Skeletal muscle tissue (tissue), 4 donors: ENCODE results near the gene CHST11. TPM values are rescaled to one million over a fixed set of nuclear protein-coding genes. Genes with fewer than 3 reads are reported as not detected.

Source experiments
- H3K27ac ChIP-seq: one replicate; pipeline ENCODE4 v1.7.0; 2013; ENCODE audit warnings: mild to moderate bottlenecking, low read depth, low read length, inconsistent platforms
- H3K27me3 ChIP-seq, 3 donors: one replicate each; pipeline ENCODE4 v1.7.0; 2013; ENCODE audit warnings: low read length in 3 of 3; ENCODE audit not compliant: control insufficient read depth in 3 of 3, insufficient read depth in 3 of 3
- H3K36me3 ChIP-seq, 3 donors: one replicate each; pipeline ENCODE4 v1.7.0; 2013; ENCODE audit warnings: low read length in 3 of 3; ENCODE audit not compliant: control insufficient read depth in 3 of 3, insufficient read depth in 3 of 3
- H3K4me1 ChIP-seq, 3 donors: one replicate each; pipeline ENCODE4 v1.7.0; 2013; ENCODE audit warnings: low read length in 3 of 3, mild to moderate bottlenecking in 3 of 3; ENCODE audit not compliant: control insufficient read depth in 3 of 3, insufficient read depth in 3 of 3
- H3K4me3 ChIP-seq, 3 donors: one replicate each; pipeline ENCODE4 v1.7.0; 2013; ENCODE audit warnings: low read length in 3 of 3
- H3K9ac ChIP-seq, 3 donors: one replicate each; pipeline ENCODE4 v1.7.0; 2013; ENCODE audit warnings: low read length in 3 of 3, mild to moderate bottlenecking in 3 of 3, moderate library complexity in 2 of 3, low read depth in 1 of 3
- H3K9me3 ChIP-seq, 3 donors: one replicate each; pipeline ENCODE4 v1.7.0; 2013; ENCODE audit warnings: low read length in 3 of 3; ENCODE audit not compliant: control insufficient read depth in 3 of 3
- total RNA-seq: library from RNA; depleted of rRNA; stranded (reverse); fragments of >200 nt; gene quantifications from one replicate; pipeline ENCODE4 v1.2.3, GENCODE V29; 2014
- donor health status: Osteomylitis.

CHST11 gene
- total RNA-seq, 1 donor from 2014 or later: 2.1 TPM

- Histone ChIP-seq H3K36me3 (no peaks in the 10 kb centered on the region), H3K27ac (no peak overlapping the region), H3K4me3 (no peak overlapping the region), H3K9ac (no peak overlapping the region), H3K9me3 (no peaks in the 10 kb centered on the region), H3K4me1 (peaks cover 0 to 3% (median 0%) of the 10 kb centered on the region in 3 donors), H3K27me3 (no peaks in the 10 kb centered on the region)
These were observed 161.9 kb downstream of the CHST11 start for GRCh38 chr12:104618691-104619090.

- H3K4me3 ChIP-seq: no peak overlapping the region
- no peak overlapping the region for H3K9ac ChIP-seq
- H3K4me1 ChIP-seq: peaks cover 0 to 3% (median 0%) of the 10 kb centered on the region in 3 donors
- no peaks in the 10 kb centered on the region for H3K27me3 ChIP-seq
- H3K27ac ChIP-seq: no peak overlapping the region
- no peaks in the 10 kb centered on the region for H3K9me3 ChIP-seq
- no peaks in the 10 kb centered on the region for H3K36me3 ChIP-seq
These were observed 162.6 kb downstream of the CHST11 start for GRCh38 chr12:104619305-104619704.

GRCh38 chr12:104620837-104621531 lies 164.2 kb downstream of the CHST11 start:
- no peaks in the 10 kb centered on the region for H3K36me3 ChIP-seq
- no peak overlapping the region for H3K27ac ChIP-seq
- peaks cover 0 to 3% (median 0%) of the 10 kb centered on the region in 3 donors for H3K4me1 ChIP-seq
- H3K27me3 ChIP-seq: no peaks in the 10 kb centered on the region
- no peak overlapping the region for H3K4me3 ChIP-seq
- H3K9me3 ChIP-seq: no peaks in the 10 kb centered on the region
- H3K9ac ChIP-seq: no peak overlapping the region

- Histone ChIP-seq H3K27me3 (no peaks in the 10 kb centered on the region), H3K27ac (no peak overlapping the region), H3K4me3 (no peak overlapping the region), H3K9me3 (no peaks in the 10 kb centered on the region), H3K4me1 (peaks cover 1 to 5% (median 3%) of the 10 kb centered on the region in 3 donors), H3K9ac (no peak overlapping the region), H3K36me3 (no peaks in the 10 kb centered on the region)
These were observed 166.2 kb downstream of the CHST11 start for GRCh38 chr12:104622928-104623327.

- Histone ChIP-seq H3K9me3 (no peaks in the 10 kb centered on the region), H3K4me3 (no peak overlapping the region), H3K27me3 (no peaks in the 10 kb centered on the region), H3K27ac (no peak overlapping the region), H3K36me3 (no peaks in the 10 kb centered on the region), H3K9ac (no peak overlapping the region), H3K4me1 (peaks cover 3 to 6% (median 5%) of the 10 kb centered on the region in 3 donors)
These were observed 167.1 kb downstream of the CHST11 start for GRCh38 chr12:104623883-104624282.

GRCh38 chr12:104624529-104624928 lies 167.8 kb downstream of the CHST11 start:
- no peak overlapping the region for H3K4me3 ChIP-seq
- H3K9ac ChIP-seq: no peak overlapping the region
- no peaks in the 10 kb centered on the region for H3K36me3 ChIP-seq
- H3K4me1 ChIP-seq: peaks cover 3 to 6% (median 5%) of the 10 kb centered on the region in 3 donors
- H3K27me3 ChIP-seq: no peaks in the 10 kb centered on the region
- no peak overlapping the region for H3K27ac ChIP-seq
- H3K9me3 ChIP-seq: no peaks in the 10 kb centered on the region

- H3K9ac ChIP-seq: no peak overlapping the region
- H3K36me3 ChIP-seq: no peaks in the 10 kb centered on the region
- H3K27ac ChIP-seq: no peak overlapping the region
- no peaks in the 10 kb centered on the region for H3K27me3 ChIP-seq
- peaks cover 6 to 10% (median 7%) of the 10 kb centered on the region in 3 donors for H3K4me1 ChIP-seq
- no peaks in the 10 kb centered on the region for H3K9me3 ChIP-seq
- H3K4me3 ChIP-seq: no peak overlapping the region
These were observed 169.5 kb downstream of the CHST11 start for GRCh38 chr12:104626069-104626837.

- no peak overlapping the region for H3K9ac ChIP-seq
- H3K4me3 ChIP-seq: no peak overlapping the region
- H3K9me3 ChIP-seq: no peaks in the 10 kb centered on the region
- H3K4me1 ChIP-seq: peaks cover 6 to 10% (median 7%) of the 10 kb centered on the region in 3 donors
- H3K27ac ChIP-seq: no peak overlapping the region
- H3K27me3 ChIP-seq: no peaks in the 10 kb centered on the region
- H3K36me3 ChIP-seq: no peaks in the 10 kb centered on the region
These were observed 170.7 kb downstream of the CHST11 start for GRCh38 chr12:104627231-104627989.

- H3K27ac ChIP-seq: no peak overlapping the region
- no peak overlapping the region for H3K9ac ChIP-seq
- H3K4me3 ChIP-seq: no peak overlapping the region
- H3K27me3 ChIP-seq: no peaks in the 10 kb centered on the region
- H3K4me1 ChIP-seq: peaks cover 4 to 10% (median 6%) of the 10 kb centered on the region in 3 donors
- no peaks in the 10 kb centered on the region for H3K9me3 ChIP-seq
- no peaks in the 10 kb centered on the region for H3K36me3 ChIP-seq
These were observed 171.5 kb downstream of the CHST11 start for GRCh38 chr12:104627990-104628830.
